GM19193 (cell line): ENCODE results near the gene SMTNL2.

Source experiments
- POLR2A ChIP-seq: IDR thresholded peaks from 4 replicates; pipeline ENCODE4 v1.6.1; 2011; ENCODE audit not compliant: insufficient read depth, insufficient read length; ENCODE audit errors: extremely low read depth

Gene SMTNL2

GRCh38 chr17:4584101-4584916 is at the start of gene SMTNL2:
TSS of gene SMTNL2 (plus strand) at chr17:4584529. CDS start at chr17:4584606, 77 bp downstream.
- TF ChIP-seq POLR2A = no peak

GRCh38 chr17:4534928-4535666 is 49.2 kb upstream of the SMTNL2 start:
- TF ChIP-seq POLR2A = no peak

- TF ChIP-seq POLR2A = no peak
These were observed 48.6 kb upstream of the SMTNL2 start for GRCh38 chr17:4535667-4536258.

GRCh38 chr17:4536259-4536741 is 48.0 kb upstream of the SMTNL2 start:
- TF ChIP-seq POLR2A = no peak

- TF ChIP-seq POLR2A = peak; percentile 4
These were observed 47.5 kb upstream of the SMTNL2 start for GRCh38 chr17:4536742-4537411.

GRCh38 chr17:4537451-4538235 is 46.7 kb upstream of the SMTNL2 start:
- no peak for TF ChIP-seq POLR2A

GRCh38 chr17:4538236-4539002 is 45.9 kb upstream of the SMTNL2 start:
- no peak for TF ChIP-seq POLR2A

GRCh38 chr17:4539025-4539424 is 45.3 kb upstream of the SMTNL2 start:
- no peak for TF ChIP-seq POLR2A

GRCh38 chr17:4539576-4540223 is 44.6 kb upstream of the SMTNL2 start:
- TF ChIP-seq POLR2A = no peak

GRCh38 chr17:4540224-4540651 is 44.1 kb upstream of the SMTNL2 start:
- TF ChIP-seq POLR2A = no peak

GRCh38 chr17:4540687-4541327 is 43.5 kb upstream of the SMTNL2 start:
- TF ChIP-seq POLR2A = no peak

GRCh38 chr17:4541328-4542002 is 42.9 kb upstream of the SMTNL2 start:
- no peak for TF ChIP-seq POLR2A

GRCh38 chr17:4542003-4542725 is 42.2 kb upstream of the SMTNL2 start:
- TF ChIP-seq POLR2A = no peak
